Panc1 (cell line): ENCODE data around the gene JMJD4.

Source experiments
- CTCF ChIP-seq: fragments of 450-650 bp; IDR thresholded peaks from 2 replicates; pipeline ENCODE4 v1.5.1; 2017; ENCODE audit warnings: mild to moderate bottlenecking
- REST ChIP-seq, 2 experiments: IDR thresholded peaks; 2 replicates each; pipeline ENCODE4 v1.6.1; 2011 to 2012; ENCODE audit warnings: low read depth in 2 of 2, control low read depth in 1 of 2, low read length in 1 of 2, mild to moderate bottlenecking in 1 of 2, moderate library complexity in 1 of 2; ENCODE audit not compliant: insufficient read depth in 1 of 2
- TCF7L2 ChIP-seq: IDR thresholded peaks from 2 replicates; pipeline ENCODE4 v1.6.1; 2011; ENCODE audit warnings: mild to moderate bottlenecking, low read depth, low read length, inconsistent platforms

GRCh38 chr1:227762231-227762911 is 27.3 kb upstream of the JMJD4 start:
- peak; percentile 95 for TF ChIP-seq CTCF
- TF ChIP-seq REST (IDR thresholded peaks at IDR 0.05; ENCODE audit: insufficient read depth in 1 of 2, low read depth in 2 of 2, low read length in 1 of 2), result no peak
- no peak for TF ChIP-seq TCF7L2
